B cell (primary cell): ENCODE data around the gene PRDM11. TPM values are rescaled to one million over a fixed set of nuclear protein-coding genes. Genes with fewer than 3 reads are reported as not detected.

ENCODE experiments used
- ATAC-seq: fragments of 200-7000 bp; cut with Tn5 transposase; one replicate; pipeline ENCODE4 v1.10.0; 2021; ENCODE audit warnings: low read depth, mild to moderate bottlenecking, moderate number of reproducible peaks, moderate library complexity
- CTCF ChIA-PET: fragments of 350-600 bp; sonication (Branson Sonifier 250); formaldehyde crosslinking; loops from one replicate; lab custom pipeline; 2021; ENCODE audit warnings: antibody characterized with exemption, inconsistent platforms; lab: Charles Lee
- POLR2A ChIA-PET: fragments of 350-600 bp; sonication (Branson Sonifier 250); formaldehyde crosslinking; loops from one replicate; lab custom pipeline; 2021; ENCODE audit warnings: antibody characterized with exemption; lab: Charles Lee
- DNase-seq: peaks from one replicate; pipeline ENCODE4 v3.0.0; 2013
- H2AFZ ChIP-seq: 2 replicates; pipeline ENCODE4 v1.6.1; 2012; ENCODE audit warnings: mild to moderate bottlenecking, low read depth, low read length; ENCODE audit not compliant: insufficient read depth, poor library complexity, severe bottlenecking
- H3K27ac ChIP-seq, 2 donors: 1 replicate in 1 of 2; 2 replicates in 1 of 2; pipeline ENCODE4 v1.5.1; 2012 to 2013; ENCODE audit warnings: low read length in 2 of 2, mild to moderate bottlenecking in 2 of 2, moderate library complexity in 1 of 2
- H3K27me3 ChIP-seq, 4 experiments: fragments of 200-600 bp in 1 of 4; sonication (generic) in 1 of 4; replicated peaks in 1 of 4; 1 replicate in 2 of 4; 2 replicates in 2 of 4; pipeline versions ENCODE4 v1.6.1 to v1.7.0; 2013 to 2016; ENCODE audit warnings: low read length in 3 of 4, mild to moderate bottlenecking in 2 of 4, mixed read lengths in 1 of 4, moderate library complexity in 1 of 4; ENCODE audit not compliant: insufficient read depth in 4 of 4, control insufficient read depth in 3 of 4; ENCODE audit errors: control extremely low read depth in 1 of 4
- H3K36me3 ChIP-seq, 2 experiments: replicated peaks in 1 of 2; 1 replicate in 1 of 2; 2 replicates in 1 of 2; pipeline versions ENCODE4 v1.6.1 to v1.7.1; 2013; ENCODE audit warnings: low read length in 1 of 2; ENCODE audit not compliant: insufficient read depth in 2 of 2, control insufficient read depth in 1 of 2; ENCODE audit errors: control extremely low read depth in 1 of 2, extremely low read depth in 1 of 2
- H3K4me1 ChIP-seq, 2 donors: fragments of 200-600 bp in 1 of 2; sonication (generic) in 1 of 2; 1 replicate in 1 of 2; 2 replicates in 1 of 2; pipeline versions ENCODE4 v1.5.1 to v1.6.1; 2013 to 2017; ENCODE audit warnings: low read length in 2 of 2; ENCODE audit not compliant: control insufficient read depth in 2 of 2, insufficient read depth in 2 of 2
- H3K4me2 ChIP-seq: replicated peaks from 2 replicates; pipeline ENCODE3; 2012; ENCODE audit warnings: mild to moderate bottlenecking, low read depth, low read length; ENCODE audit not compliant: poor library complexity, severe bottlenecking
- H3K4me3 ChIP-seq, 5 experiments: fragments of 200-600 bp in 1 of 5; sonication (generic) in 1 of 5; 1 replicate in 3 of 5; 2 replicates in 2 of 5; pipeline versions ENCODE4 v1.5.1 to v1.7.0; 2011 to 2016; ENCODE audit warnings: low read length in 4 of 5, mild to moderate bottlenecking in 4 of 5, low read depth in 2 of 5, control low read depth in 1 of 5, moderate library complexity in 1 of 5; ENCODE audit not compliant: insufficient read depth in 1 of 5; ENCODE audit errors: control extremely low read depth in 1 of 5, extremely low read depth in 1 of 5
- H3K79me2 ChIP-seq: fragments of 200-600 bp; sonication (generic); one replicate; pipeline ENCODE4 v1.6.0; 2016; ENCODE audit warnings: low read length; ENCODE audit not compliant: control insufficient read depth, insufficient read depth
- H3K9ac ChIP-seq: fragments of 200-600 bp; sonication (generic); 2 replicates; pipeline ENCODE4 v1.6.1; 2017; ENCODE audit warnings: mild to moderate bottlenecking, low read length, moderate library complexity
- H3K9me3 ChIP-seq, 3 donors: one replicate each; pipeline versions ENCODE4 v1.6.1 to v1.7.1; 2013; ENCODE audit warnings: low read length in 2 of 3; ENCODE audit not compliant: control insufficient read depth in 2 of 3, insufficient read depth in 1 of 3; ENCODE audit errors: control extremely low read depth in 1 of 3
- H4K20me1 ChIP-seq: 2 replicates; pipeline ENCODE4 v1.6.0; 2012; ENCODE audit warnings: mild to moderate bottlenecking, low read length; ENCODE audit not compliant: insufficient read depth, control insufficient read depth, poor library complexity, severe bottlenecking
- H3K27ac Mint-ChIP-seq: one replicate; pipeline ENCODE4 v1.8.0; 2021; ENCODE audit warnings: mixed read lengths
- H3K27me3 Mint-ChIP-seq: one replicate; pipeline ENCODE4 v1.8.0; 2021; ENCODE audit warnings: mixed read lengths
- H3K4me1 Mint-ChIP-seq: one replicate; pipeline ENCODE4 v1.8.0; 2021; ENCODE audit warnings: mixed read lengths
- H3K4me3 Mint-ChIP-seq: one replicate; pipeline ENCODE4 v1.8.0; 2021; ENCODE audit warnings: mixed read lengths
- H3K9me3 Mint-ChIP-seq: one replicate; pipeline ENCODE4 v1.8.0; 2022; ENCODE audit warnings: mixed read lengths; ENCODE audit not compliant: insufficient read depth
- CTCF ChIP-seq: fragments of 200-600 bp; IDR thresholded peaks from one replicate; pipeline ENCODE4 v1.8.0; 2022; ENCODE audit warnings: antibody characterized with exemption, mild to moderate bottlenecking
- EZH2 ChIP-seq: IDR thresholded peaks from 2 replicates; pipeline ENCODE4 v1.6.1; 2012; ENCODE audit warnings: borderline replicate concordance, low read depth, mild to moderate bottlenecking, moderate library complexity, low read length; ENCODE audit not compliant: insufficient read depth, poor library complexity, severe bottlenecking
- WGBS: methylation state at CpG from one replicate; pipeline ENCODE4 v1.1.5; 2013; ENCODE audit warnings: missing lambda C conversion rate; ENCODE audit not compliant: insufficient coverage; 5-methylcytosine and 5-hydroxymethylcytosine counted together
- intact Hi-C: fragments of 100-400 bp; cut with micrococcal nuclease; formaldehyde crosslinking; loops from one replicate; pipeline ENCODE4 v1.10.0; 2022
- polyA plus RNA-seq: library from polyadenylated mRNA; depleted of rRNA; stranded (reverse); fragments of >200 nt; gene quantifications from 2 replicates; pipeline ENCODE4 v1.2.3, GENCODE V29; 2012
- total RNA-seq, 2 donors: library from RNA; stranded (reverse); fragments of 120-200 nt in 1 of 2; gene quantifications; 1 replicate in 1 of 2; 2 replicates in 1 of 2; pipeline versions ENCODE4 v1.2.3 to v1.2.4, GENCODE V29; 2013 to 2022

Gene PRDM11
- total and polyA plus RNA-seq, 2 donors (not counting 1 experiment from before 2014, with no cell fraction given) = 9.5 to 26.2 TPM

GRCh38 chr11:45223496-45223895 lies 77.1 kb downstream of the PRDM11 start:
- intact Hi-C loops = no loop called here
- no peaks in the 10 kb centered on the region for H3K4me1 Mint-ChIP-seq
- no peaks in the 10 kb centered on the region for H3K4me1 ChIP-seq
- 93% methylated on average over 4 of the region's 5 CpGs for WGBS
- no peaks in the 10 kb centered on the region for H3K79me2 ChIP-seq
- TF ChIP-seq EZH2 = no peak
- TF ChIP-seq CTCF = no peak
- ChIA-PET CTCF (no interaction called here), POLR2A (no interaction called here)
- H3K27me3 ChIP-seq = no peaks in the 10 kb centered on the region
- no peak overlapping the region for H3K27ac Mint-ChIP-seq
- no peak overlapping the region for H3K4me3 ChIP-seq
- H4K20me1 ChIP-seq = no peaks in the 10 kb centered on the region
- ATAC-seq = no peak
- peaks cover 0 to 42% of the 10 kb centered on the region in 2 experiments for H3K36me3 ChIP-seq
- no peaks in the 10 kb centered on the region for H3K9me3 Mint-ChIP-seq
- H3K27ac ChIP-seq = no peak overlapping the region
- no peaks in the 10 kb centered on the region for H3K27me3 Mint-ChIP-seq
- no peak overlapping the region for H3K4me3 Mint-ChIP-seq
- no peak overlapping the region for H2AFZ ChIP-seq
- H3K4me2 ChIP-seq = no peak overlapping the region
- H3K9ac ChIP-seq = no peak overlapping the region
- no peak for DNase-seq
- H3K9me3 ChIP-seq = no peaks in the 10 kb centered on the region

- Histone ChIP-seq H3K36me3 (peaks cover 0 to 36% of the 10 kb centered on the region in 2 experiments), H3K9me3 (no peaks in the 10 kb centered on the region), H3K4me2 (no peak overlapping the region), H3K27ac (no peak overlapping the region), H2AFZ (no peak overlapping the region), H3K4me3 (no peak overlapping the region), H4K20me1 (no peaks in the 10 kb centered on the region), H3K4me1 (no peaks in the 10 kb centered on the region), H3K27me3 (no peaks in the 10 kb centered on the region), H3K79me2 (no peaks in the 10 kb centered on the region), H3K9ac (no peak overlapping the region)
- POLR2A ChIA-PET = no interaction called here
- intact Hi-C loops = no loop called here
- CTCF ChIA-PET = interaction anchor here (0.9 kb wide), 1 partner anchor 25 kb away, joined by 3 read pairs; no protein-coding TSS in a partner anchor
- Mint-ChIP-seq H3K4me3 (no peak overlapping the region), H3K4me1 (no peaks in the 10 kb centered on the region), H3K27ac (no peak overlapping the region), H3K27me3 (no peaks in the 10 kb centered on the region), H3K9me3 (no peaks in the 10 kb centered on the region)
- TF ChIP-seq EZH2 (no peak), CTCF (no peak)
- ATAC-seq (no peak), DNase-seq (no peak)
- 93% methylated on average over 11 of the region's 11 CpGs for WGBS
These were observed 78.3 kb downstream of the PRDM11 start for GRCh38 chr11:45224766-45225165.
